Activated CD8-positive, alpha-beta memory T cell treated with anti-CD3 and anti-CD28 coated beads, Interleukin-2, amount 10 ng/mL, durations not matched to agents 7 days and 5 days (primary cell): ENCODE measurements around the gene A3GALT2. TPM values are rescaled to one million over a fixed set of nuclear protein-coding genes. Genes with fewer than 3 reads are reported as not detected.
A peak's percentile ranks its signal among the peaks of the same experiment; 100 is the strongest.
"Not testable (repeated sequence)": the region's sequence is repeated elsewhere in the genome, so short reads cannot be mapped to it uniquely, and the experiment has no call there.

Source experiments
- ATAC-seq: fragments of 150-1000 bp; cut with Tn5 transposase; one replicate; pipeline ENCODE4 v1.10.0; 2021; ENCODE audit warnings: moderate library complexity
- CTCF ChIA-PET: fragments of 350-600 bp; sonication (Branson Sonifier 250); formaldehyde crosslinking; loops from one replicate; lab custom pipeline; 2021; ENCODE audit warnings: antibody characterized with exemption; lab: Charles Lee
- DNase-seq: peaks from one replicate; pipeline ENCODE4 v3.0.0-alpha.2; 2020
- H3K27ac Mint-ChIP-seq: one replicate; pipeline ENCODE4 v1.8.0; 2021; ENCODE audit warnings: mild to moderate bottlenecking, mixed read lengths
- H3K27me3 Mint-ChIP-seq: one replicate; pipeline ENCODE4 v1.8.0; 2021; ENCODE audit warnings: mixed read lengths
- H3K36me3 Mint-ChIP-seq: one replicate; pipeline ENCODE4 v1.8.0; 2021; ENCODE audit warnings: mild to moderate bottlenecking, mixed read lengths
- H3K4me1 Mint-ChIP-seq: one replicate; pipeline ENCODE4 v1.8.0; 2021; ENCODE audit warnings: mixed read lengths
- H3K4me3 Mint-ChIP-seq: one replicate; pipeline ENCODE4 v1.8.0; 2021; ENCODE audit warnings: mild to moderate bottlenecking, moderate library complexity, mixed read lengths
- H3K9me3 Mint-ChIP-seq: one replicate; pipeline ENCODE4 v1.8.0; 2022; ENCODE audit warnings: low read depth, mixed read lengths
- total RNA-seq, 2 experiments: library from RNA; stranded (reverse); gene quantifications; one replicate each; pipeline ENCODE4 v1.2.3, GENCODE V29; 2021

A3GALT2 gene
- total RNA-seq, 2 experiments from 2014 or later = not detected

DNA sequence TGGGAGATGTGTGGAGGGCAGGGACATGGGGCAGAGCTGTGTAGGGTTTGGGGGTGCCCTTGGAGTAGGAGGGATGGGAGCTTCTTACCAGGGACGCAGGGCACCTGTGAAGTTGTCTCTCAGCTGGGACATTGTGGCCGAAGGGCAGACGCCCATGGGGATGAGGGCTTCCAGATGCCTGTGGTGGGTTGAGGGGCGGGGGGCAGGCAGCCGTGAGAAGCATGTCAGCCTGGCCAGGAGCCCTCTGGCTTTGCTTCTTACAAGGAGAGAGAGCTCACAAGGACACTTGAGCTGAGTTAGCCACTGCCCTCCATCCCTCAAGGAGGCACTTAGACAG is 8.5 kb downstream of the A3GALT2 start:
- no peaks in the 10 kb centered on the region for H3K36me3 Mint-ChIP-seq
- no peak overlapping the region for H3K27ac Mint-ChIP-seq
- ATAC-seq (no peak), DNase-seq (no peak)
- no peaks in the 10 kb centered on the region for H3K9me3 Mint-ChIP-seq
- peaks cover 17% of the 10 kb centered on the region for H3K27me3 Mint-ChIP-seq
- CTCF ChIA-PET = interaction anchor here (1.4 to 1.9 kb wide), 2 partner anchors 14 to 17 kb away, joined by 4 to 8 read pairs; no protein-coding TSS in a partner anchor
- H3K4me1 Mint-ChIP-seq = no peaks in the 10 kb centered on the region
- no peak overlapping the region for H3K4me3 Mint-ChIP-seq

GRCh38 chr1:33311706-33312412 is 9.0 kb downstream of the A3GALT2 start:
- H3K9me3 Mint-ChIP-seq = no peaks in the 10 kb centered on the region
- no peak overlapping the region for H3K4me3 Mint-ChIP-seq
- CTCF ChIA-PET = interaction anchor here (1.4 to 1.9 kb wide), 2 partner anchors 14 to 17 kb away, joined by 4 to 8 read pairs; no protein-coding TSS in a partner anchor
- no peaks in the 10 kb centered on the region for H3K4me1 Mint-ChIP-seq
- no peaks in the 10 kb centered on the region for H3K36me3 Mint-ChIP-seq
- H3K27me3 Mint-ChIP-seq = peaks cover 15% of the 10 kb centered on the region
- DNase-seq (no peak), ATAC-seq (no peak)
- no peak overlapping the region for H3K27ac Mint-ChIP-seq

DNA sequence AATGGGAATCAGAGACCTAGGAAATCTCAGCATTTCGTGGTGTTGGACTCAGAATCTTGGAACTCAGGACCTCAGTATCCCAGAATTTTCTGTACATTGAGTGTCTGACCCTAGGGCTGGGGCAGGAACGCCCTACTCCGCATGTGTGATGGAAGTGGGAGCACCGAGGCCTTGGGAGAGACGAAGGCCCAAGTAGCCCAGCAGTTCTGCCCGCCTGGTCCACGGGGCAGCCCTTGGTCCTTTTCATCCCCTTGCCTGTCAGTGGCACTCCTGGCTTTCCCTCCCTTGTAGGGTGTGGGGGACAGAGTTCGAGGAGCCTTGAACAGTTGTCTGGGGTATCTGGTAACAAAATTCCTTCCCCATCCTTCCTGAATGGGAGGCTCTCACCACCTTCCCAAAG is 10.2 kb downstream of the A3GALT2 start:
- H3K27ac Mint-ChIP-seq = no peak overlapping the region
- DNase-seq (no peak), ATAC-seq (no peak)
- CTCF ChIA-PET = interaction anchor here (1.9 kb wide), 1 partner anchor 16 kb away, joined by 8 read pairs; no protein-coding TSS in a partner anchor
- H3K4me3 Mint-ChIP-seq = no peak overlapping the region
- H3K36me3 Mint-ChIP-seq = no peaks in the 10 kb centered on the region
- H3K4me1 Mint-ChIP-seq = no peaks in the 10 kb centered on the region
- H3K9me3 Mint-ChIP-seq = no peaks in the 10 kb centered on the region
- H3K27me3 Mint-ChIP-seq = peaks cover 13% of the 10 kb centered on the region

- H3K36me3 Mint-ChIP-seq, ATAC-seq, H3K4me3 Mint-ChIP-seq, H3K9me3 Mint-ChIP-seq, DNase-seq, H3K4me1 Mint-ChIP-seq, H3K27ac Mint-ChIP-seq, CTCF ChIA-PET: not testable (repeated sequence)
- H3K27me3 Mint-ChIP-seq = peaks cover 14% of the 10 kb centered on the region
Observed at GRCh38 chr1:33309351-33309750, 11.5 kb downstream of the A3GALT2 start.

GRCh38 chr1:33307494-33307864 is 13.4 kb downstream of the A3GALT2 start:
- CTCF ChIA-PET = no interaction called here
- no peak for ATAC-seq
- DNase-seq = no peak
- Mint-ChIP-seq H3K9me3 (peaks cover under 1% of the 10 kb centered on the region), H3K27me3 (peaks cover 14% of the 10 kb centered on the region), H3K4me1 (peaks cover 18% of the 10 kb centered on the region), H3K36me3 (peaks cover 7% of the 10 kb centered on the region), H3K27ac (no peak overlapping the region), H3K4me3 (no peak overlapping the region)

- no peak overlapping the region for H3K4me3 Mint-ChIP-seq
- CTCF ChIA-PET = interaction anchor here (4.5 kb wide), 1 partner anchor 12 kb away, joined by 24 read pairs; no protein-coding TSS in a partner anchor
- peaks cover 2% of the 10 kb centered on the region for H3K9me3 Mint-ChIP-seq
- peaks cover 11% of the 10 kb centered on the region for H3K36me3 Mint-ChIP-seq
- ATAC-seq (no peak), DNase-seq (no peak)
- peaks cover 24% of the 10 kb centered on the region for H3K4me1 Mint-ChIP-seq
- peaks cover 14% of the 10 kb centered on the region for H3K27me3 Mint-ChIP-seq
- no peak overlapping the region for H3K27ac Mint-ChIP-seq
Observed at GRCh38 chr1:33306653-33307493, 14.0 kb downstream of the A3GALT2 start.

GRCh38 chr1:33305816-33306652 is 14.9 kb downstream of the A3GALT2 start:
- no peak for DNase-seq
- CTCF ChIA-PET = interaction anchor here (4.5 kb wide), 1 partner anchor 11 kb away, joined by 24 read pairs; no protein-coding TSS in a partner anchor
- Mint-ChIP-seq H3K27ac (no peak overlapping the region), H3K36me3 (peaks cover 11% of the 10 kb centered on the region), H3K9me3 (peaks cover 2% of the 10 kb centered on the region), H3K4me1 (peaks cover 28% of the 10 kb centered on the region), H3K4me3 (no peak overlapping the region), H3K27me3 (peaks cover 14% of the 10 kb centered on the region)
- ATAC-seq = no peak

DNA sequence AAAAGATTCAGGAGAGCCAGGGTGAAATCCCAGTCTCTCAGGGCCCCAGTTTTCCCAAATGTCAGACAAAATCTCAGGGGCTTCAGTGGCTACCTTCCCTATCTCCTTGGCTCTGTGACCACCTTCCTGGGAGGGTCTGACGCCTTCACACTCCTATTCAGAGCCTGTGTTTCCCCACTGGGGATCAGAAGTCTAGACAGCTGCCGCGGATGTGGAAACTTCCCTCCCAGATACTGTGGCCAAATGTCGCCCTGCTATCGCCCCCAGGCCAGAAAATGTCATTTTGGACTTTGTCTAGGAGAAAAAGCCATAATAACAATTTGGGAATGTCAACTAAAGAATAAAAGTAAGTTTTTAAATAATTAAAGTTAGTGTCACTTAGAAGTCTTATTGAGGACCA is 15.9 kb downstream of the A3GALT2 start:
- ATAC-seq (no peak), DNase-seq (no peak)
- Mint-ChIP-seq H3K4me1 (peaks cover 28% of the 10 kb centered on the region), H3K4me3 (no peak overlapping the region), H3K9me3 (peaks cover 2% of the 10 kb centered on the region), H3K27ac (no peak overlapping the region), H3K36me3 (peaks cover 11% of the 10 kb centered on the region), H3K27me3 (peaks cover 14% of the 10 kb centered on the region)
- CTCF ChIA-PET = interaction anchor here (4.5 kb wide), 1 partner anchor 10 kb away, joined by 24 read pairs; no protein-coding TSS in a partner anchor

DNA sequence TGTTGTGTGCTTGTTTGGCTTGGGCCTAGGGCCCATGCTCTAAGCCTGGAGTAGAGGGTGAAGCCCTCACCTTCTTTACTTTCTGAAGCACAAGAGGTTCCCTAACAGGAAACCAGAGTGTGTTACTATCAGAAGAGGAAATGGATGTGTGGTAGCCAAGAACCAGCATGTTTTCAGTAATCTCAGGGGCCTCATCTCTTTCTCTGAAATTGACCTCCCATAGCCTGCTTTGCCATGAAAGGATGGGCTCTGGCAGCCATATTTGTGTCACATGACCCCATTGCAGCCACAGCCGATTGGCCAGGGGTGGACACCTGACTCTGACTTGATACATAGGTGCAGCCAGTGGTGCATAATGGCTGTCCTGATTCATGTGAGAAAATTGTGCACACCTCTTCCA is 18.6 kb downstream of the A3GALT2 start:
- Mint-ChIP-seq H3K9me3 (peaks cover 2% of the 10 kb centered on the region), H3K4me3 (no peak overlapping the region), H3K27ac (peak overlapping the region; percentile 77), H3K36me3 (peaks cover 13% of the 10 kb centered on the region), H3K27me3 (peaks cover 14% of the 10 kb centered on the region), H3K4me1 (peaks cover 40% of the 10 kb centered on the region)
- CTCF ChIA-PET = interaction anchor here (4.5 kb wide), 1 partner anchor 7 kb away, joined by 24 read pairs; no protein-coding TSS in a partner anchor
- DNase-seq = peak; percentile 85
- ATAC-seq = peak; percentile 77

- no peak for ATAC-seq
- CTCF ChIA-PET = no interaction called here
- DNase-seq = no peak
- peaks cover 40% of the 10 kb centered on the region for H3K4me1 Mint-ChIP-seq
- H3K9me3 Mint-ChIP-seq = peaks cover 2% of the 10 kb centered on the region
- peaks cover 16% of the 10 kb centered on the region for H3K36me3 Mint-ChIP-seq
- peaks cover 12% of the 10 kb centered on the region for H3K27me3 Mint-ChIP-seq
- H3K27ac Mint-ChIP-seq = peak overlapping the region; percentile 77
- H3K4me3 Mint-ChIP-seq = no peak overlapping the region
Observed at GRCh38 chr1:33301273-33301984, 19.5 kb downstream of the A3GALT2 start.

GRCh38 chr1:33300673-33301072 is 20.2 kb downstream of the A3GALT2 start:
- Mint-ChIP-seq H3K4me3 (no peak overlapping the region), H3K27me3 (peaks cover 4% of the 10 kb centered on the region), H3K27ac (no peak overlapping the region), H3K36me3 (peaks cover 17% of the 10 kb centered on the region), H3K9me3 (peaks cover 2% of the 10 kb centered on the region), H3K4me1 (peaks cover 41% of the 10 kb centered on the region)
- no peak for ATAC-seq
- DNase-seq = no peak
- CTCF ChIA-PET = no interaction called here

- H3K4me3 Mint-ChIP-seq = no peak overlapping the region
- DNase-seq (no peak), ATAC-seq (no peak)
- peaks cover 17% of the 10 kb centered on the region for H3K36me3 Mint-ChIP-seq
- H3K27ac Mint-ChIP-seq = no peak overlapping the region
- peaks cover 2% of the 10 kb centered on the region for H3K9me3 Mint-ChIP-seq
- peaks cover 48% of the 10 kb centered on the region for H3K4me1 Mint-ChIP-seq
- CTCF ChIA-PET = interaction anchor here (1.5 to 7.5 kb wide), 4 partner anchors 45 to 172 kb away, joined by 4 to 107 read pairs (median 42); partner anchors contain the start of gene ZSCAN20
- H3K27me3 Mint-ChIP-seq = no peaks in the 10 kb centered on the region
Observed at GRCh38 chr1:33299461-33300155, 21.3 kb downstream of the A3GALT2 start.
